CD14-positive monocyte (primary cell): ENCODE measurements around the gene POLR3C. TPM values are rescaled to one million over a fixed set of nuclear protein-coding genes. Genes with fewer than 3 reads are reported as not detected.

ENCODE experiments used
- DNase-seq, 3 donors: peaks; one replicate each; pipeline ENCODE4 v3.0.0-alpha.2; 2011 to 2022
- H2AFZ ChIP-seq: 2 replicates; pipeline ENCODE4 v1.6.0; 2012; ENCODE audit warnings: mild to moderate bottlenecking, low read depth, low read length, inconsistent platforms; ENCODE audit not compliant: insufficient read depth, poor library complexity, severe bottlenecking
- H3K27ac ChIP-seq, 2 donors: 1 replicate in 1 of 2; 2 replicates in 1 of 2; pipeline ENCODE4 v1.5.1; 2012 to 2013; ENCODE audit warnings: low read length in 2 of 2, control low read depth in 1 of 2, inconsistent platforms in 1 of 2, low read depth in 1 of 2, mild to moderate bottlenecking in 1 of 2
- H3K27me3 ChIP-seq, 2 donors: one replicate each; pipeline versions ENCODE4 v1.6.0 to v1.6.1; 2011 to 2013; ENCODE audit warnings: low read length in 2 of 2; ENCODE audit not compliant: control insufficient read depth in 2 of 2, insufficient read depth in 2 of 2
- H3K36me3 ChIP-seq, 2 donors: replicated peaks in 1 of 2; 1 replicate in 1 of 2; 2 replicates in 1 of 2; pipeline versions ENCODE4 v1.5.1 to v1.6.1; 2012 to 2013; ENCODE audit warnings: low read length in 2 of 2, control low read depth in 1 of 2, inconsistent platforms in 1 of 2, mild to moderate bottlenecking in 1 of 2; ENCODE audit not compliant: insufficient read depth in 2 of 2, control insufficient read depth in 1 of 2
- H3K4me1 ChIP-seq, 2 donors: 1 replicate in 1 of 2; 2 replicates in 1 of 2; pipeline versions ENCODE4 v1.5.1 to v1.6.1; 2012 to 2013; ENCODE audit warnings: low read length in 2 of 2, control low read depth in 1 of 2, inconsistent platforms in 1 of 2, mild to moderate bottlenecking in 1 of 2, moderate library complexity in 1 of 2; ENCODE audit not compliant: insufficient read depth in 2 of 2, control insufficient read depth in 1 of 2
- H3K4me2 ChIP-seq: replicated peaks from 2 replicates; pipeline ENCODE3; 2012; ENCODE audit warnings: low read length, moderate library complexity, mild to moderate bottlenecking; ENCODE audit not compliant: poor library complexity, severe bottlenecking; ENCODE audit errors: extremely low read depth
- H3K4me3 ChIP-seq, 3 experiments: fragments of 200-600 bp in 1 of 3; sonication (generic) in 1 of 3; replicated peaks in 1 of 3; 1 replicate in 2 of 3; 2 replicates in 1 of 3; pipeline ENCODE4 v1.5.1; 2011 to 2013; ENCODE audit warnings: low read length in 3 of 3, mild to moderate bottlenecking in 3 of 3, control low read depth in 2 of 3, low read depth in 2 of 3, inconsistent platforms in 1 of 3, moderate library complexity in 1 of 3
- H3K79me2 ChIP-seq: 2 replicates; pipeline ENCODE4 v1.6.0; 2012; ENCODE audit warnings: mild to moderate bottlenecking, control low read depth, inconsistent platforms, low read length, moderate library complexity; ENCODE audit not compliant: insufficient read depth
- H3K9ac ChIP-seq: 2 replicates; pipeline ENCODE4 v1.6.0; 2017; ENCODE audit warnings: low read length, mild to moderate bottlenecking; ENCODE audit not compliant: insufficient read depth, poor library complexity, severe bottlenecking
- H3K9me3 ChIP-seq, 2 donors: replicated peaks in 1 of 2; 1 replicate in 1 of 2; 2 replicates in 1 of 2; pipeline versions ENCODE4 v1.5.1 to v1.6.1; 2012 to 2013; ENCODE audit warnings: low read length in 2 of 2, control low read depth in 1 of 2; ENCODE audit not compliant: control insufficient read depth in 1 of 2, insufficient read depth in 1 of 2
- H4K20me1 ChIP-seq: 2 replicates; pipeline ENCODE4 v1.6.0; 2012; ENCODE audit warnings: mild to moderate bottlenecking, low read length, control low read depth, moderate library complexity; ENCODE audit not compliant: insufficient read depth
- H3K27ac Mint-ChIP-seq, 7 donors: one replicate each; pipeline ENCODE4 v1.8.0; 2020; ENCODE audit warnings: mild to moderate bottlenecking in 7 of 7, mixed read lengths in 7 of 7, moderate library complexity in 6 of 7, inconsistent platforms in 2 of 7
- H3K27me3 Mint-ChIP-seq, 3 donors: one replicate each; pipeline ENCODE4 v1.8.0; 2021 to 2022; ENCODE audit warnings: low read depth in 3 of 3, mild to moderate bottlenecking in 3 of 3, mixed read lengths in 3 of 3, moderate library complexity in 3 of 3, inconsistent platforms in 1 of 3
- H3K36me3 Mint-ChIP-seq, 2 donors: one replicate each; pipeline ENCODE4 v1.8.0; 2020; ENCODE audit warnings: mixed read lengths in 2 of 2, inconsistent platforms in 1 of 2, mild to moderate bottlenecking in 1 of 2
- H3K4me1 Mint-ChIP-seq: one replicate; pipeline ENCODE4 v1.8.0; 2020; ENCODE audit warnings: mild to moderate bottlenecking, mixed read lengths
- H3K4me3 Mint-ChIP-seq, 2 donors: one replicate each; pipeline ENCODE4 v1.8.0; 2020; ENCODE audit warnings: mild to moderate bottlenecking in 2 of 2, mixed read lengths in 2 of 2, moderate library complexity in 1 of 2
- H3K9me3 Mint-ChIP-seq, 7 donors: one replicate each; pipeline ENCODE4 v1.8.0; 2020 to 2022; ENCODE audit warnings: mixed read lengths in 7 of 7, mild to moderate bottlenecking in 6 of 7, moderate library complexity in 6 of 7, inconsistent platforms in 2 of 7
- WGBS: methylation state at CpG from one replicate; pipeline ENCODE4 v1.1.5; 2013; ENCODE audit warnings: missing lambda C conversion rate; ENCODE audit not compliant: insufficient coverage; 5-methylcytosine and 5-hydroxymethylcytosine counted together
- intact Hi-C, 2 donors: fragments of 100-400 bp; cut with micrococcal nuclease; formaldehyde crosslinking; loops; one replicate each; pipeline versions ENCODE4 v1.15.0 to v1.15.1; 2023
- polyA plus RNA-seq, 3 donors: library from polyadenylated mRNA; depleted of rRNA in 1 of 3; unstranded in 2 of 3; stranded (reverse) in 1 of 3; fragments of 300-500 nt in 2 of 3; fragments of >200 nt in 1 of 3; fragmentation: Illumina TruSeq in 2 of 3; gene quantifications; 1 replicate in 2 of 3; 2 replicates in 1 of 3; pipeline ENCODE4 v1.2.3, GENCODE V29; 2012 to 2021
- TF ChIP-seq, protein P1 (sequence below): fragments of 200-600 bp; IDR thresholded peaks from one replicate; pipeline ENCODE4 v1.8.0; 2022; ENCODE audit warnings: antibody characterized with exemption, mild to moderate bottlenecking

The POLR3C gene
- polyA plus RNA-seq, 3 donors: 23.5 to 41.3 (median 30.5) TPM

DNA sequence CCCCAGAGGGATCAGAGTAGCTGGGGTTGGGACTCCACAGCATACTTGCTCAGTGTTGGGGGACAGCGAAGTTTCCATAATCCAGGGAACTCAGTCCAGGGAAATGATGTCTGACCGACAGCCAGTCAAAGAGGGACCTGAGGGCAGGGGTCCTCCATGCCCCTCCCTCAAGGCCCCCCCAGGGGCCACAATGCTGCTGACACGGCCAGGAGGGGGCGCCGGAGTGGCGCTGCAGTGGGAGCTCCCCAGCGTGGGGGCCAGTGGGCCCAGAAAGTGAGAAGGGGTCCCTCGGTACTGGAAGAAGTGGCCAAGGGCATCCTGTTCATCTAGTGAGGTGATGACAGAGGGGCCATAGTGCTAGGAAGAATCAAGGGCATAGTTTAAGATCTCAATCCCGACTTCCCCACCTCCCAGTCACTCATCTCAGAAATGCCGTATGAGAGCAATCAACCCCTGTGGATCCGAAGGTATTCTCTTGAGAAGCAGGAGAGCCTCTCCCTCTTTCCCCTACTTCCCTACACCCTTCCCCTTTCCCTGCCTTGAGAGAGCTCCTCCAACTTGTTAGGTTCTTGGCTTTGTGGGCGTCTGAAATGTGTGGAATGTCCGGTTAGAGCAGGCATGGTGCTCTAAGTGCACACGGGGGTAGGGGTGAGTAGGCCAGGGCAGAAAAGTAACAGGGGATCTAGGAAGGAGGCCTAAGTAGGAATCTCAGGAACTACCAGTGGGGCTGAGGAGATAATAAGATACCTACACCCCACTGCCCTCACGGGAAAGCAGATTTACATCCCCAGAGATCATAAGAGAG, 25.6 kb downstream of the POLR3C start:
- Histone ChIP-seq H3K4me3 (no peak overlapping the region), H3K36me3 (peaks cover 37 to 73% of the 10 kb centered on the region in 2 donors), H2AFZ (no peak overlapping the region), H3K4me1 (peaks cover 15 to 18% of the 10 kb centered on the region in 2 donors), H3K27ac (no peak overlapping the region), H3K9me3 (no peaks in the 10 kb centered on the region), H3K27me3 (no peaks in the 10 kb centered on the region), H4K20me1 (no peaks in the 10 kb centered on the region), H3K79me2 (no peaks in the 10 kb centered on the region), H3K9ac (no peak overlapping the region), H3K4me2 (no peak overlapping the region)
- H3K27me3 Mint-ChIP-seq: peaks cover 0 to 3% (median 0%) of the 10 kb centered on the region in 3 donors
- no peak overlapping the region for H3K4me3 Mint-ChIP-seq
- TF ChIP-seq, protein P1, sequence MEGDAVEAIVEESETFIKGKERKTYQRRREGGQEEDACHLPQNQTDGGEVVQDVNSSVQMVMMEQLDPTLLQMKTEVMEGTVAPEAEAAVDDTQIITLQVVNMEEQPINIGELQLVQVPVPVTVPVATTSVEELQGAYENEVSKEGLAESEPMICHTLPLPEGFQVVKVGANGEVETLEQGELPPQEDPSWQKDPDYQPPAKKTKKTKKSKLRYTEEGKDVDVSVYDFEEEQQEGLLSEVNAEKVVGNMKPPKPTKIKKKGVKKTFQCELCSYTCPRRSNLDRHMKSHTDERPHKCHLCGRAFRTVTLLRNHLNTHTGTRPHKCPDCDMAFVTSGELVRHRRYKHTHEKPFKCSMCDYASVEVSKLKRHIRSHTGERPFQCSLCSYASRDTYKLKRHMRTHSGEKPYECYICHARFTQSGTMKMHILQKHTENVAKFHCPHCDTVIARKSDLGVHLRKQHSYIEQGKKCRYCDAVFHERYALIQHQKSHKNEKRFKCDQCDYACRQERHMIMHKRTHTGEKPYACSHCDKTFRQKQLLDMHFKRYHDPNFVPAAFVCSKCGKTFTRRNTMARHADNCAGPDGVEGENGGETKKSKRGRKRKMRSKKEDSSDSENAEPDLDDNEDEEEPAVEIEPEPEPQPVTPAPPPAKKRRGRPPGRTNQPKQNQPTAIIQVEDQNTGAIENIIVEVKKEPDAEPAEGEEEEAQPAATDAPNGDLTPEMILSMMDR: peak; percentile 51
- WGBS: 95% methylated on average over 6 of the region's 15 CpGs
- H3K9me3 Mint-ChIP-seq: no peaks in the 10 kb centered on the region
- peaks cover 55 to 64% of the 10 kb centered on the region in 2 donors for H3K36me3 Mint-ChIP-seq
- DNase-seq: no peak
- peaks cover 6% of the 10 kb centered on the region for H3K4me1 Mint-ChIP-seq
- H3K27ac Mint-ChIP-seq: no peak overlapping the region
- intact Hi-C loops: loop anchor here (5.0 kb wide), 2 partner anchors 38 to 168 kb away; partner anchors contain the start of gene ANKRD35 (in 1 of the 2)

DNA sequence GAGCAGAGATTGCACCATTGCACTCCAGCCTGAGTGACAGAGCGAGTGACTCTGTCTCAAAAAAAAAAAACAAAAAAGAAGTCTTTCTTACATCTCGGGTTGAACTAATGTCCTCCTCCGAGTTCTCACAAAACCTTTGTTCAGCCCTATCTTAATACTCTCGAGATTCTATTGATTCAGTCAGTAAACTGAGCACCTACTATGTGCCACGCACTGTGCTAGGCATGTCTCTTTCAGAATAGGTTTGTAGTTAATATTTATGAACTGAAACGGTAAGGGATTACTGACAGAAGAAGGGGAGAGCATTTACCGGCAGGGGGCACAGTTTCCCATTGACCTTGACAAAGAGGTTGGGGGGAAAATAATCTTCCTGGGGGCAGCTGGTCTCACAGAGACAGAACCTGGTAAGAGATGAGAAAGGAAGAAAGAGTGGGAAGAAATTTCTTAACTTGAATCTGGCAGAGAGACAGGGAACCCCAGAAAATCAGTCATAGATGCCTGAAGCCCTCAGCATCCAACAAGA, 31.5 kb downstream of the POLR3C start:
- no peak overlapping the region for H3K4me3 Mint-ChIP-seq
- TF ChIP-seq, protein P1: peak; percentile 10
- Histone ChIP-seq H3K4me2 (no peak overlapping the region), H2AFZ (no peak overlapping the region), H3K9me3 (no peaks in the 10 kb centered on the region), H3K27me3 (no peaks in the 10 kb centered on the region), H3K4me1 (peaks cover 13 to 18% of the 10 kb centered on the region in 2 donors), H3K9ac (no peak overlapping the region), H3K27ac (no peak overlapping the region), H4K20me1 (no peaks in the 10 kb centered on the region), H3K36me3 (peaks cover 33 to 65% of the 10 kb centered on the region in 2 donors), H3K79me2 (peaks cover 7% of the 10 kb centered on the region), H3K4me3 (no peak overlapping the region)
- H3K4me1 Mint-ChIP-seq: peaks cover 14% of the 10 kb centered on the region
- 97% methylated on average over 5 of the region's 7 CpGs for WGBS
- H3K27me3 Mint-ChIP-seq: no peaks in the 10 kb centered on the region
- intact Hi-C loops: loop anchor here in 1 of 2 donors (5.0 kb wide), 1 partner anchor 62 kb away; the partner anchor contains the start of gene PEX11B
- peaks cover 54 to 64% of the 10 kb centered on the region in 2 donors for H3K36me3 Mint-ChIP-seq
- H3K27ac Mint-ChIP-seq: peak overlapping the region in 1 of 7 donors; percentile 0
- no peak for DNase-seq
- H3K9me3 Mint-ChIP-seq: peaks cover 0 to 1% (median 0%) of the 10 kb centered on the region in 7 donors
